Measurements from ENCODE around the gene TRMU.
A peak's percentile ranks its signal among the peaks of the same experiment; 100 is the strongest.
"Not testable (repeated sequence)": the region's sequence is repeated elsewhere in the genome, so short reads cannot be mapped to it uniquely, and the experiment has no call there.

Gene TRMU

GRCh38 chr22:46390652-46391301 lies 55.3 kb downstream of the TRMU start:
- DNase-seq: peak; percentile 78

DNA sequence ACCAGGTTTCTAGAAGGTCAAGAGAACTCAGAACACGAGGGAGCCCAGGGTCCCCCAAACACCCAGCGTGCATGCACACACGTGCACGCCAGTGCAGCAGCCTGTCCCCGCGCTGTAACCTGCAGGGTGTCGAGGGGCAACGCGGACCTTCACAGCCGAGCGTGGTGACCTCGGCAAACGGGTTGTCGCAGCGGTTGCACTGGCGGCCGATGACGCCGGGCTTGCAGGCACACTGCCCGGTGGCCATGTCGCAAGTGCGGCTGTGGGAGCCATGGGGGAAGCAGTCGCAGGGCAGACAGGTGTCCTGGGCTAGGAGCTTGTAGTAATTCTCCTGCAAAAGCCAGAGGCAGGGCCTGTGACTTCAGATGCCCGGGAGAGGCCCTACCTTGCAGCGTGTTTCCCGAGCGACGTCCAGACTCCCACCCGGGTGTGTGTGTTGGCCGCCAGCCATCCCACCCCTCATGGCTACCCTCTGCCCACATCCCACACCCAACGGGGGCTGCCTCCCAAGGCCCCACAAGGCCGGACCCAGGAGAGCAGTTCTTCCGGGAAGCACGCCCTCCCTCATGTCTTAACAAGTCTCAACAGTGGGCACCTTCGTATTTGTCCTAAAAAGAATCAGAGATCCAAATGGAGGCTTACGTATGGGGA lies 56.1 kb downstream of the TRMU start:
- no peak for DNase-seq

DNA sequence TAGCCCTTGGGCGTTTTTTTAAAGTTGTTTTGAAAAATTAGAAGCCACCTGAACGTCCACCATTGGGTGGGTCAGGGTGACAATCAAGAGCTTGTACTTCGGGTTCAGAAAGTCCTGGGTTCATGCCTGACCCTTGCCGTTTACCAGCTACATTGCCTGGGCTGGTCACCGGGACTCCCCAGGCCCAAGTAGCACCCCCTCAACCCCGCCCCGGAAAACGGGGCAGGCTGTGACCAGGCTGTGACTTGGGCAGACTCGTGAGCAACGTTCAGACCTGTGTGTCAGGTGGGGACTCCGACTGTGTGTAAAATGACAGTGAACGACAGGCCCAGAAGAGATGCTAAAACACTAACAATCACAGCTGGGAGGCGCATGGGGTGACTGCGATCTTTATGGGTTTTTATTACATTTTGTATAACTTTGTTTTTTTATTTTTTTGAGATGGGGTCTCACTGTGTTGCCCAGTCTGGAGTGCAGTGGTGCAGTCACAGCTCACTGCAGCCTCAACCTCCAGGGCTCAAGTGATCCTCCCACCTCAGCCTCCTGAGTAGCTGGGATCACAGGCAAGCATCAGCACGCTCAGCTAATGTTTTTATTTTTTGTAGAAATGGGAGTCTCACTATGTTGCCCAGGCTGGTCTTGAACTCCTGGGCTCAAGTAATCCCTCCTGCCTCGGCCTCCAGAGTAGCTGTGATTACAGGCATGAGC lies 56.8 kb downstream of the TRMU start:
- DNase-seq: no peak

- DNase-seq: no peak
These were observed 58.4 kb downstream of the TRMU start for GRCh38 chr22:46393873-46394272.

- DNase-seq: no peak
These were observed 59.1 kb downstream of the TRMU start for GRCh38 chr22:46394622-46395021.

- no peak for DNase-seq
These were observed 59.6 kb downstream of the TRMU start for GRCh38 chr22:46395145-46395544.

DNA sequence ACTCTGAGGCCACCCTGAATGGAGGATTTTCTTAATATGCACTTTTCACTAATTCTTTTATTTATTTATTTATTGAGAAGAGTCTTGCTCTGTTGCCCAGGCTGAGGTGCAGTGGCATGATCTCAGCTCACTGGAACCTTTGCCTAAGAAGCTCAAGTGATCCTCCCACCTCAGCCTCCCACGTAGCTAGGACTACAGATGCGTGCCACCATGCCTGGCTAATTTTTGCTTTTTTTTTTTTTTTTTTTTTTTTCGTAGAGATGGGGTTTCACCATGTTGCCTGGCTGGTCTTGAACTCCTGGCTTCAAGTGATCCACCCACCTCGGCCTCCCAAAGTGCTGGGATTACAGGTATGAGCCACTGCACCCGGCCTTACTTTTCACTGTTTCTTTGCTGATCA lies 61.5 kb downstream of the TRMU start:
- not testable (repeated sequence) for DNase-seq

DNA sequence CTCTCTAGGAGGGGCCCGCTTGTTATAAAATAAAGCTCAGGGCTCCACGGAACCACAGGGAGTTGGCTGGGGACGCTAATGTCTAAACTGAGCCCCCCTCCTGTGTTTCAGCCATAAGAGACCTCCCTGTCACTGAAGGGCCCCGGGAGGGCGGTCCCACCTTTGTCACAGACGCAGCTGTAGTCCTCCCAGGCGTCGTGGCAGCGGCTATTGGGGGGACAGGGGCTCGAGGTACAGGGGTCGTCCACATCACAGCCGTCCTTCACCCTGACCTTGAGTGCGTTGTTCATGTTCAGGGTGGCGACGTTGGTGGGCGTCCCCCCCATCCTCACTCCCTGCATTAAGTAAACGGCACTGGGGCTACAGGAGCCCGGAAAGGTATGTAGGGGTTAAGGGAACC lies 62.0 kb downstream of the TRMU start:
- no peak for DNase-seq

GRCh38 chr22:46397951-46398350 lies 62.4 kb downstream of the TRMU start:
- DNase-seq: no peak

DNA sequence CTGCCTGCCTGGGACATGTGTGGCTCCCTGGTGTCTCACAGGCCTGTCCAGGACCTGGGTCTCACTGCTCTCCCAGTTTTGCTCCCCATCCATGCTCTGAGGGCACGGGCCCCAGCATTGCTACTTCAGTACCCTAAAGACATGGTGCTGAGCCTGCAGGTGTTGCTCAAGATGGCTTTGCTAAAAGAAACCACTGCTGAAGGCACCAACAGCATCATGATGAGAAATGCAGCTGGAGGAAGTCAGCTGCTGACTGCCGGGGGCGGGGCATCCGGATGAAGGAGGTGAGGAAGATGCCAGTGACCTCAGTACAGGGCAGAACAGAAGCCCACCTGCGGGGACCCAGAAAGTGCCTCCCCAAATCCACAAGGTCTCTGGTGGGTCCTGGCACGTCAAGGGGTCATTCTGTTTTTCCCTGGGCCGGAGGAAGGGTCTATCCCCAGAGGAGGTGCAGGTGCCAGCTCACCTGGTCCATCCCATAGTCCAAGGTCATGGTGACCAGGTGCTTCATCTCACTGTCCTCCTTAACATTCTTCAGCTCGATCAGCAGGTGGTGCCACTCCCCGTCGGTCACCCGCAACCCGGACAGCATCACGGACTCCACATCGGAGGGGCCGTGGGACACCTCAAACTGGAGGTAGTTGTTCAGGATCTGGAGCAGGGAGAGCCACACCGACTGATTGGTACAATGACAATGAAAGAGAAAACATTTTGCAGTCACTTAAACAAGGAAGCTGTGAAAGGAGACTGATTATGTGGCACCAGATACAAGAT lies 63.9 kb downstream of the TRMU start:
- DNase-seq: no peak

GRCh38 chr22:46401370-46401769 lies 65.9 kb downstream of the TRMU start:
- no peak for DNase-seq

- DNase-seq: no peak
These were observed 67.0 kb downstream of the TRMU start for GRCh38 chr22:46402505-46402904.

DNA sequence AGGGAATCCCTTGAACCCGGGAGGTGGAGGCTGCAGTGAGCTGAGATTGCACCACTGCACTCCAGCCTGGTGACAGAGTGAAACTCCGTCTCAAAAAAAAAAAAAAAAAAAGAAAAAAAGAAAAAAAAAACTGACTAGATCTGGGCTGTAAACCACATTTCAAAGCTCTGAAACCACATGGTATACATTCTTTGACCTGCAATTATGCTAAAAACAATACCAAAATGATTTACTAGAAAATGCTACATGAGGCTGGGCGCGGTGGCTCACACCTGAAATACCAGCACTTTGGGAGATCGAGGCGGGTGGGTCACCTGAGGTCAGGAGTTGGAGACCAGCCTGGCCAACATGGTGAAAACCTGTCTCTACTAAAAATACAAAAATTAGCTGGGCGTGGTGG lies 68.4 kb downstream of the TRMU start:
- not testable (repeated sequence) for DNase-seq

GRCh38 chr22:46405901-46406300 lies 70.4 kb downstream of the TRMU start:
- DNase-seq: no peak

DNA sequence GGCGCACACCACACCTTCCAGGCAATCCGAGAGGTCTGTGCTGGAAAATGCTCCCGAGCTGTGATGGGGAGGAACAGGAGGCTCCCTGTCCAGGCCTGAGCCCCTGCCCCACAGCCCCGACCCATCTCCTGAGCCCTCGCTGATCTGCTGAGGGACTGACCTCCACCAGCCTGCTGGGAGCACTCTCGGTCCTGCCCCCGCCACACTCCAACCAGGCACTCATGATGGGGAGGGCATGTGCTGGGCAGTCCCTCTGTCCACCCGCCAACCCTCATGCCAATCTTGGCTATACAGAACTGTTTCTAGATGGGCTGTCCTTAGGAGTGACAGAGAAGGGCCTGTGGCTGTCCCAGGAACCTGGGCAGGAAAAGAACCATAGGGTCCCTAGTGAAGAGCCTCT lies 70.8 kb downstream of the TRMU start:
- no peak for DNase-seq

- DNase-seq: no peak
These were observed 71.3 kb downstream of the TRMU start for GRCh38 chr22:46406791-46407190.

All from NCI-H2171 treated with DMSO at 0.1 percent for 48 hours (cell line).